Muscle layer of colon (tissue), 2 donors: ENCODE measurements around the gene FRMD5.

ENCODE experiments used
- H3K27ac ChIP-seq: one replicate; pipeline ENCODE4 v1.7.0; 2013; ENCODE audit warnings: low read depth, mild to moderate bottlenecking, low read length, moderate library complexity
- H3K27me3 ChIP-seq, 2 donors: one replicate each; pipeline ENCODE4 v1.7.0; 2013; ENCODE audit warnings: low read length in 2 of 2, mild to moderate bottlenecking in 2 of 2; ENCODE audit not compliant: insufficient read depth in 2 of 2, control insufficient read depth in 1 of 2
- H3K36me3 ChIP-seq: one replicate; pipeline ENCODE4 v1.7.0; 2013; ENCODE audit warnings: mild to moderate bottlenecking, low read length; ENCODE audit not compliant: insufficient read depth
- H3K4me1 ChIP-seq: one replicate; pipeline ENCODE4 v1.7.0; 2013; ENCODE audit warnings: mild to moderate bottlenecking, low read length; ENCODE audit not compliant: insufficient read depth
- H3K4me3 ChIP-seq, 2 donors: one replicate each; pipeline ENCODE4 v1.7.0; 2013; ENCODE audit warnings: low read length in 2 of 2, low read depth in 1 of 2, mild to moderate bottlenecking in 1 of 2, moderate library complexity in 1 of 2
- H3K9ac ChIP-seq: one replicate; pipeline ENCODE4 v1.7.0; 2013; ENCODE audit warnings: low read length
- H3K9me3 ChIP-seq: one replicate; pipeline ENCODE4 v1.7.0; 2013; ENCODE audit warnings: mild to moderate bottlenecking, low read length
- donor health status: abdominal sarcoma.
- donor health status: Adenocarcinoma of cecum.

Gene FRMD5

GRCh38 chr15:43969802-43970375, 225.2 kb downstream of the FRMD5 start:
- H3K9me3 ChIP-seq: no peaks in the 10 kb centered on the region
- H3K4me1 ChIP-seq: no peaks in the 10 kb centered on the region
- H3K36me3 ChIP-seq: no peaks in the 10 kb centered on the region
- no peak overlapping the region for H3K9ac ChIP-seq
- no peak overlapping the region for H3K27ac ChIP-seq
- H3K4me3 ChIP-seq: no peak overlapping the region
- no peaks in the 10 kb centered on the region for H3K27me3 ChIP-seq

- no peak overlapping the region for H3K4me3 ChIP-seq
- H3K9me3 ChIP-seq: no peaks in the 10 kb centered on the region
- H3K27ac ChIP-seq: no peak overlapping the region
- H3K36me3 ChIP-seq: no peaks in the 10 kb centered on the region
- H3K4me1 ChIP-seq: no peaks in the 10 kb centered on the region
- H3K9ac ChIP-seq: no peak overlapping the region
- H3K27me3 ChIP-seq: no peaks in the 10 kb centered on the region
Observed at GRCh38 chr15:43968551-43968950, 226.5 kb downstream of the FRMD5 start.

- Histone ChIP-seq H3K27me3 (no peaks in the 10 kb centered on the region), H3K9ac (no peak overlapping the region), H3K4me3 (no peak overlapping the region), H3K4me1 (no peaks in the 10 kb centered on the region), H3K36me3 (no peaks in the 10 kb centered on the region), H3K27ac (no peak overlapping the region), H3K9me3 (no peaks in the 10 kb centered on the region)
Observed at GRCh38 chr15:43966646-43967045, 228.4 kb downstream of the FRMD5 start.

- Histone ChIP-seq H3K36me3 (no peaks in the 10 kb centered on the region), H3K9me3 (no peaks in the 10 kb centered on the region), H3K27me3 (no peaks in the 10 kb centered on the region), H3K27ac (no peak overlapping the region), H3K4me1 (no peaks in the 10 kb centered on the region), H3K9ac (no peak overlapping the region), H3K4me3 (no peak overlapping the region)
Observed at GRCh38 chr15:43958861-43959330, 236.2 kb downstream of the FRMD5 start.

- H3K9ac ChIP-seq: no peak overlapping the region
- no peaks in the 10 kb centered on the region for H3K9me3 ChIP-seq
- H3K36me3 ChIP-seq: no peaks in the 10 kb centered on the region
- H3K4me1 ChIP-seq: no peaks in the 10 kb centered on the region
- H3K27me3 ChIP-seq: no peaks in the 10 kb centered on the region
- H3K4me3 ChIP-seq: no peak overlapping the region
- no peak overlapping the region for H3K27ac ChIP-seq
Observed at GRCh38 chr15:43957724-43958123, 237.3 kb downstream of the FRMD5 start.

GRCh38 chr15:43955140-43955539, 239.9 kb downstream of the FRMD5 start:
- no peak overlapping the region for H3K27ac ChIP-seq
- H3K36me3 ChIP-seq: no peaks in the 10 kb centered on the region
- H3K4me1 ChIP-seq: no peaks in the 10 kb centered on the region
- H3K9ac ChIP-seq: no peak overlapping the region
- H3K27me3 ChIP-seq: no peaks in the 10 kb centered on the region
- H3K4me3 ChIP-seq: no peak overlapping the region
- H3K9me3 ChIP-seq: no peaks in the 10 kb centered on the region

- H3K27me3 ChIP-seq: no peaks in the 10 kb centered on the region
- no peak overlapping the region for H3K27ac ChIP-seq
- no peak overlapping the region for H3K4me3 ChIP-seq
- H3K9me3 ChIP-seq: no peaks in the 10 kb centered on the region
- H3K9ac ChIP-seq: no peak overlapping the region
- no peaks in the 10 kb centered on the region for H3K36me3 ChIP-seq
- H3K4me1 ChIP-seq: no peaks in the 10 kb centered on the region
Observed at GRCh38 chr15:43954181-43954621, 240.9 kb downstream of the FRMD5 start.

GRCh38 chr15:43953402-43953801, 241.7 kb downstream of the FRMD5 start:
- H3K9ac ChIP-seq: no peak overlapping the region
- H3K4me3 ChIP-seq: no peak overlapping the region
- no peaks in the 10 kb centered on the region for H3K9me3 ChIP-seq
- H3K4me1 ChIP-seq: no peaks in the 10 kb centered on the region
- H3K27ac ChIP-seq: no peak overlapping the region
- H3K36me3 ChIP-seq: no peaks in the 10 kb centered on the region
- no peaks in the 10 kb centered on the region for H3K27me3 ChIP-seq

- Histone ChIP-seq H3K4me1 (no peaks in the 10 kb centered on the region), H3K9me3 (no peaks in the 10 kb centered on the region), H3K36me3 (no peaks in the 10 kb centered on the region), H3K4me3 (no peak overlapping the region), H3K27me3 (no peaks in the 10 kb centered on the region), H3K9ac (no peak overlapping the region), H3K27ac (no peak overlapping the region)
Observed at GRCh38 chr15:43950531-43950930, 244.5 kb downstream of the FRMD5 start.

GRCh38 chr15:43948691-43949325, 246.3 kb downstream of the FRMD5 start:
- H3K9ac ChIP-seq: no peak overlapping the region
- no peaks in the 10 kb centered on the region for H3K27me3 ChIP-seq
- no peaks in the 10 kb centered on the region for H3K36me3 ChIP-seq
- no peak overlapping the region for H3K27ac ChIP-seq
- no peak overlapping the region for H3K4me3 ChIP-seq
- H3K9me3 ChIP-seq: no peaks in the 10 kb centered on the region
- H3K4me1 ChIP-seq: no peaks in the 10 kb centered on the region

GRCh38 chr15:43943511-43943910, 251.6 kb downstream of the FRMD5 start:
- no peaks in the 10 kb centered on the region for H3K27me3 ChIP-seq
- no peaks in the 10 kb centered on the region for H3K9me3 ChIP-seq
- H3K9ac ChIP-seq: no peak overlapping the region
- H3K36me3 ChIP-seq: no peaks in the 10 kb centered on the region
- no peak overlapping the region for H3K4me3 ChIP-seq
- H3K27ac ChIP-seq: no peak overlapping the region
- H3K4me1 ChIP-seq: no peaks in the 10 kb centered on the region

GRCh38 chr15:43942194-43942593, 252.9 kb downstream of the FRMD5 start:
- H3K4me1 ChIP-seq: no peaks in the 10 kb centered on the region
- H3K9ac ChIP-seq: no peak overlapping the region
- no peaks in the 10 kb centered on the region for H3K27me3 ChIP-seq
- no peak overlapping the region for H3K27ac ChIP-seq
- no peaks in the 10 kb centered on the region for H3K9me3 ChIP-seq
- no peaks in the 10 kb centered on the region for H3K36me3 ChIP-seq
- no peak overlapping the region for H3K4me3 ChIP-seq
